Measurements from ENCODE around the gene DENND1A. TPM values are rescaled to one million over a fixed set of nuclear protein-coding genes. Genes with fewer than 3 reads are reported as not detected.
"Not testable (repeated sequence)": the region's sequence is repeated elsewhere in the genome, so short reads cannot be mapped to it uniquely, and the experiment has no call there.

Gene DENND1A
- total RNA-seq, 1 donor from 2014 or later: 26.3 TPM

- no peak for DNase-seq (ENCODE audit: low spot score)
These were observed 590.0 kb downstream of the DENND1A start for GRCh38 chr9:123339666-123340510.

- DNase-seq (ENCODE audit: low spot score): no peak
These were observed 590.9 kb downstream of the DENND1A start for GRCh38 chr9:123338710-123339665.

GRCh38 chr9:123337971-123338370 is 592.0 kb downstream of the DENND1A start:
- DNase-seq (ENCODE audit: low spot score): no peak

GRCh38 chr9:123336959-123337358 is 593.0 kb downstream of the DENND1A start:
- DNase-seq (ENCODE audit: low spot score): no peak

- DNase-seq (ENCODE audit: low spot score): no peak
These were observed 593.5 kb downstream of the DENND1A start for GRCh38 chr9:123336449-123336848.

- DNase-seq (ENCODE audit: low spot score): no peak
These were observed 594.0 kb downstream of the DENND1A start for GRCh38 chr9:123335986-123336329.

GRCh38 chr9:123335193-123335985 is 594.5 kb downstream of the DENND1A start:
- DNase-seq (ENCODE audit: low spot score): peak; percentile 57

GRCh38 chr9:123334639-123335038 is 595.3 kb downstream of the DENND1A start:
- no peak for DNase-seq (ENCODE audit: low spot score)

- not testable (repeated sequence) for DNase-seq (ENCODE audit: low spot score)
These were observed 596.8 kb downstream of the DENND1A start for GRCh38 chr9:123333058-123333669.

- no peak for DNase-seq (ENCODE audit: low spot score)
These were observed 598.4 kb downstream of the DENND1A start for GRCh38 chr9:123331346-123332060.

Other genes starting within 250 kb of the DENND1A start
- gene LHX2, start 81.6 kb upstream of the DENND1A start, total RNA-seq: 0.17 TPM